ENCODE results near the gene DRD4.

The DRD4 gene

GRCh38 chr11:630871-631270 is 6.2 kb upstream of the DRD4 start:
- ChIA-PET CTCF (no interaction called here), POLR2A (no interaction called here)
- no peak for TF ChIP-seq ARNT (IDR thresholded peaks at IDR 0.05)
- TF ChIP-seq PKNOX1 (IDR thresholded peaks at IDR 0.05), result no peak
- no peak for TF ChIP-seq CTBP1 (IDR thresholded peaks at IDR 0.05; ENCODE audit: borderline replicate concordance)
- no peak for TF ChIP-seq ELF4 (IDR thresholded peaks at IDR 0.05)
- TF ChIP-seq ZNF384 (IDR thresholded peaks at IDR 0.05), result no peak
- TF ChIP-seq FOXK2 (IDR thresholded peaks at IDR 0.05), result no peak
- TF ChIP-seq SP1 (IDR thresholded peaks at IDR 0.05), result no peak
- no peak for TF ChIP-seq FOXA1 (IDR thresholded peaks at IDR 0.05)
- no peak for TF ChIP-seq NFRKB (IDR thresholded peaks at IDR 0.05)
- no peak for TF ChIP-seq BHLHE40 (IDR thresholded peaks at IDR 0.05; ENCODE audit: borderline replicate concordance)
- TF ChIP-seq L3MBTL2 (conservative IDR thresholded peaks at IDR 0.05), result no peak
- TF ChIP-seq LEF1 (IDR thresholded peaks at IDR 0.05; ENCODE audit: borderline replicate concordance), result no peak
- no peak for TF ChIP-seq SUZ12 (IDR thresholded peaks at IDR 0.05)
- TF ChIP-seq TARDBP (IDR thresholded peaks at IDR 0.05), result no peak
- TF ChIP-seq HDGF (IDR thresholded peaks at IDR 0.05; ENCODE audit: borderline replicate concordance), result no peak
- TF ChIP-seq FOXM1 (IDR thresholded peaks at IDR 0.05; ENCODE audit: borderline replicate concordance), result no peak
- DNase-seq (ENCODE audit: extremely low spot score), result no peak

GRCh38 chr11:635945-636510 is 1.0 kb upstream of the DRD4 start:
- CTCF ChIA-PET, result interaction anchor here (0.6 kb wide), 1 partner anchor 58 kb away, joined by 3 read pairs; no protein-coding TSS in a partner anchor
- no peak for TF ChIP-seq FOXA1 (IDR thresholded peaks at IDR 0.05)
- no peak for TF ChIP-seq FOXK2 (IDR thresholded peaks at IDR 0.05)
- no peak for TF ChIP-seq SUZ12 (IDR thresholded peaks at IDR 0.05)
- TF ChIP-seq FOXM1 (IDR thresholded peaks at IDR 0.05; ENCODE audit: borderline replicate concordance), result no peak
- no peak for TF ChIP-seq BHLHE40 (IDR thresholded peaks at IDR 0.05; ENCODE audit: borderline replicate concordance)
- no peak for TF ChIP-seq TARDBP (IDR thresholded peaks at IDR 0.05)
- no peak for TF ChIP-seq HDGF (IDR thresholded peaks at IDR 0.05; ENCODE audit: borderline replicate concordance)
- no peak for TF ChIP-seq ELF4 (IDR thresholded peaks at IDR 0.05)
- no peak for TF ChIP-seq PKNOX1 (IDR thresholded peaks at IDR 0.05)
- TF ChIP-seq NFRKB (IDR thresholded peaks at IDR 0.05), result no peak
- no peak for TF ChIP-seq ZNF384 (IDR thresholded peaks at IDR 0.05)
- no peak for TF ChIP-seq CTBP1 (IDR thresholded peaks at IDR 0.05; ENCODE audit: borderline replicate concordance)
- TF ChIP-seq ARNT (IDR thresholded peaks at IDR 0.05), result no peak
- TF ChIP-seq LEF1 (IDR thresholded peaks at IDR 0.05; ENCODE audit: borderline replicate concordance), result no peak
- no peak for TF ChIP-seq SP1 (IDR thresholded peaks at IDR 0.05)

GRCh38 chr11:637333-637592 is 194 bp downstream of the DRD4 start:
- no peak for DNase-seq (ENCODE audit: extremely low spot score)
- TF ChIP-seq HDGF (IDR thresholded peaks at IDR 0.05; ENCODE audit: borderline replicate concordance) (no peak), SP1 (IDR thresholded peaks at IDR 0.05) (no peak), L3MBTL2 (conservative IDR thresholded peaks at IDR 0.05) (no peak), ZNF384 (IDR thresholded peaks at IDR 0.05) (no peak), FOXA1 (IDR thresholded peaks at IDR 0.05) (no peak), FOXM1 (IDR thresholded peaks at IDR 0.05; ENCODE audit: borderline replicate concordance) (no peak), SUZ12 (IDR thresholded peaks at IDR 0.05) (no peak)
- POLR2A ChIA-PET, result no interaction called here
- CTCF ChIA-PET, result no interaction called here

More at GRCh38 chr11:635945-636510, 1.0 kb upstream of the DRD4 start:
- POLR2A ChIA-PET, result no interaction called here
- no peak for DNase-seq (ENCODE audit: extremely low spot score)

- POLR2A ChIA-PET, result no interaction called here
- CTCF ChIA-PET, result no interaction called here
- no peak for DNase-seq (ENCODE audit: extremely low spot score)
- TF ChIP-seq SP1 (IDR thresholded peaks at IDR 0.05), result no peak
- TF ChIP-seq SUZ12 (IDR thresholded peaks at IDR 0.05), result no peak
- no peak for TF ChIP-seq FOXM1 (IDR thresholded peaks at IDR 0.05; ENCODE audit: borderline replicate concordance)
- TF ChIP-seq FOXK2 (IDR thresholded peaks at IDR 0.05), result no peak
- TF ChIP-seq PKNOX1 (IDR thresholded peaks at IDR 0.05), result no peak
- no peak for TF ChIP-seq BHLHE40 (IDR thresholded peaks at IDR 0.05; ENCODE audit: borderline replicate concordance)
- TF ChIP-seq ARNT (IDR thresholded peaks at IDR 0.05), result no peak
- TF ChIP-seq HDGF (IDR thresholded peaks at IDR 0.05; ENCODE audit: borderline replicate concordance), result no peak
- TF ChIP-seq L3MBTL2 (conservative IDR thresholded peaks at IDR 0.05), result no peak
- no peak for TF ChIP-seq LEF1 (IDR thresholded peaks at IDR 0.05; ENCODE audit: borderline replicate concordance)
- no peak for TF ChIP-seq CTBP1 (IDR thresholded peaks at IDR 0.05; ENCODE audit: borderline replicate concordance)
- no peak for TF ChIP-seq ELF4 (IDR thresholded peaks at IDR 0.05)
- no peak for TF ChIP-seq FOXA1 (IDR thresholded peaks at IDR 0.05)
- TF ChIP-seq ZNF384 (IDR thresholded peaks at IDR 0.05), result no peak
These were observed 788 bp downstream of the DRD4 start for GRCh38 chr11:637593-638521.

- TF ChIP-seq SUZ12 (IDR thresholded peaks at IDR 0.05), result no peak
- TF ChIP-seq NFRKB (IDR thresholded peaks at IDR 0.05), result no peak
- TF ChIP-seq CTBP1 (IDR thresholded peaks at IDR 0.05; ENCODE audit: borderline replicate concordance), result no peak
- TF ChIP-seq LEF1 (IDR thresholded peaks at IDR 0.05; ENCODE audit: borderline replicate concordance), result no peak
- TF ChIP-seq FOXM1 (IDR thresholded peaks at IDR 0.05; ENCODE audit: borderline replicate concordance), result no peak
- TF ChIP-seq ZNF384 (IDR thresholded peaks at IDR 0.05), result no peak
- ChIA-PET CTCF (no interaction called here), POLR2A (no interaction called here)
- DNase-seq (ENCODE audit: extremely low spot score), result no peak
These were observed 1.7 kb downstream of the DRD4 start for GRCh38 chr11:638631-639331.
